HFFc6 (cell line): ENCODE results near the gene DMBT1. TPM values are rescaled to one million over a fixed set of nuclear protein-coding genes. Genes with fewer than 3 reads are reported as not detected.

ENCODE experiments used
- DNase-seq: peaks from one replicate; pipeline ENCODE4 v3.0.0-alpha.2; 2018
- H3K27ac Mint-ChIP-seq: 2 replicates; pipeline ENCODE4 v1.8.0; 2020; ENCODE audit warnings: mild to moderate bottlenecking, mixed read lengths
- H3K27me3 Mint-ChIP-seq: 2 replicates; pipeline ENCODE4 v1.8.0; 2021; ENCODE audit warnings: mild to moderate bottlenecking, moderate library complexity, mixed read lengths; ENCODE audit not compliant: insufficient read depth
- H3K36me3 Mint-ChIP-seq: 2 replicates; pipeline ENCODE4 v1.8.0; 2021; ENCODE audit warnings: low read depth, mixed read lengths
- H3K4me1 Mint-ChIP-seq: 2 replicates; pipeline ENCODE4 v1.8.0; 2020; ENCODE audit warnings: low read depth, mixed read lengths
- H3K4me3 Mint-ChIP-seq: 2 replicates; pipeline ENCODE4 v1.8.0; 2020; ENCODE audit warnings: mild to moderate bottlenecking, moderate library complexity, mixed read lengths
- H3K9me3 Mint-ChIP-seq: 2 replicates; pipeline ENCODE4 v1.8.0; 2020; ENCODE audit warnings: mild to moderate bottlenecking, mixed read lengths
- CTCF ChIP-seq: fragments of 200-600 bp; sonication (generic); IDR thresholded peaks from 2 replicates; pipeline ENCODE4 v1.5.0; 2021; ENCODE audit warnings: antibody characterized with exemption, mild to moderate bottlenecking
- long read RNA-seq: library from polyadenylated mRNA; unstranded; transcript quantifications from one replicate; pipeline ENCODE4 v2.0.0, GENCODE V29; 2019
- total RNA-seq, 6 experiments: library from RNA; stranded (reverse); fragmentation: NEBNext Ultra II Directional; extraction: Animal tissue kit (Norgen Biotek cat#: 25700); gene quantifications; 2 replicates in 1 of 6; 3 replicates in 5 of 6; pipeline ENCODE4 v1.2.3, GENCODE V29; 2021

Gene DMBT1
- under 1 TPM in 5 of 6 experiments, not detected in 1; 0.05 to 0.17 (median 0.07) TPM for total RNA-seq
- long read RNA-seq: 0 reads

- Mint-ChIP-seq H3K4me3 (no peak within 1 kb of the TSS), H3K36me3 (no peaks in the 10 kb centered on the region), H3K27ac (no peak within 1 kb of the TSS), H3K9me3 (no peaks in the 10 kb centered on the region), H3K4me1 (peaks cover 10% of the 10 kb centered on the region), H3K27me3 (peaks cover 47% of the 10 kb centered on the region)
- DNase-seq: no peak
- no peak for TF ChIP-seq CTCF
These were observed at the start of gene DMBT1 for GRCh38 chr10:122560279-122560804. Gene DMBT1 (plus strand): TSS chr10:122560754. CDS start chr10:122560771, 17 bp downstream.

- H3K36me3 Mint-ChIP-seq: peaks cover 9% of the 10 kb centered on the region; the same call in 1 of the 2 replicates
- no peak for TF ChIP-seq CTCF
- H3K9me3 Mint-ChIP-seq: no peaks in the 10 kb centered on the region
- no peaks in the 10 kb centered on the region; the same call in 1 of the 2 replicates for H3K27me3 Mint-ChIP-seq
- peaks cover 30% of the 10 kb centered on the region for H3K4me1 Mint-ChIP-seq
- H3K27ac Mint-ChIP-seq: no peak overlapping the region
- H3K4me3 Mint-ChIP-seq: no peak overlapping the region
- DNase-seq: no peak
These were observed 47.5 kb upstream of the DMBT1 start for GRCh38 chr10:122513053-122513452.

GRCh38 chr10:122514045-122514840 lies 46.3 kb upstream of the DMBT1 start:
- no peak overlapping the region for H3K4me3 Mint-ChIP-seq
- peaks cover 30% of the 10 kb centered on the region for H3K4me1 Mint-ChIP-seq
- no peaks in the 10 kb centered on the region; the same call in 1 of the 2 replicates for H3K27me3 Mint-ChIP-seq
- no peak overlapping the region for H3K27ac Mint-ChIP-seq
- no peak for DNase-seq
- no peaks in the 10 kb centered on the region for H3K9me3 Mint-ChIP-seq
- TF ChIP-seq CTCF: no peak
- H3K36me3 Mint-ChIP-seq: peaks cover 9% of the 10 kb centered on the region; the same call in 1 of the 2 replicates

- Mint-ChIP-seq H3K27ac (no peak overlapping the region), H3K36me3 (peaks cover 9% of the 10 kb centered on the region; the same call in 1 of the 2 replicates), H3K9me3 (no peaks in the 10 kb centered on the region), H3K4me3 (no peak overlapping the region), H3K4me1 (peaks cover 30% of the 10 kb centered on the region), H3K27me3 (no peaks in the 10 kb centered on the region; the same call in 1 of the 2 replicates)
- no peak for DNase-seq
- no peak for TF ChIP-seq CTCF
These were observed 45.5 kb upstream of the DMBT1 start for GRCh38 chr10:122515022-122515424.

- peaks cover 9% of the 10 kb centered on the region; the same call in 1 of the 2 replicates for H3K36me3 Mint-ChIP-seq
- peaks cover 30% of the 10 kb centered on the region for H3K4me1 Mint-ChIP-seq
- H3K27ac Mint-ChIP-seq: no peak overlapping the region
- DNase-seq: peak; percentile 16
- TF ChIP-seq CTCF: no peak
- H3K4me3 Mint-ChIP-seq: no peak overlapping the region
- H3K27me3 Mint-ChIP-seq: no peaks in the 10 kb centered on the region; the same call in 1 of the 2 replicates
- no peaks in the 10 kb centered on the region for H3K9me3 Mint-ChIP-seq
These were observed 44.8 kb upstream of the DMBT1 start for GRCh38 chr10:122515588-122516231.
